Peyer's patch (tissue), 4 donors: ENCODE results near the gene EIF6. TPM values are rescaled to one million over a fixed set of nuclear protein-coding genes. Genes with fewer than 3 reads are reported as not detected.

Experiments
- DNase-seq, 3 donors: peaks; one replicate each; pipeline ENCODE4 v3.0.0-alpha.2; 2017 to 2019
- H3K27ac ChIP-seq, 4 donors: fragments of 200-600 bp; sonication (generic); one replicate each; pipeline ENCODE4 v1.5.1; 2016 to 2019
- H3K27me3 ChIP-seq, 2 donors: fragments of 200-600 bp; sonication (generic); one replicate each; pipeline ENCODE4 v1.5.1; 2019
- H3K36me3 ChIP-seq, 3 donors: fragments of 200-600 bp; sonication (generic); one replicate each; pipeline ENCODE4 v1.5.1; 2016 to 2019
- H3K4me1 ChIP-seq, 4 donors: fragments of 200-600 bp; sonication (generic); one replicate each; pipeline ENCODE4 v1.5.1; 2016 to 2019
- H3K4me3 ChIP-seq, 4 donors: fragments of 200-600 bp; sonication (generic); 1 replicate in 3 of 4; 2 replicates in 1 of 4; pipeline ENCODE4 v1.5.1; 2016 to 2019; ENCODE audit warnings: mild to moderate bottlenecking in 1 of 4
- H3K9me3 ChIP-seq, 4 donors: fragments of 200-600 bp; sonication (generic); one replicate each; pipeline ENCODE4 v1.5.1; 2016 to 2019; ENCODE audit warnings: mild to moderate bottlenecking in 1 of 4
- CTCF ChIP-seq, 6 experiments: fragments of 450-650 bp in 4 of 6; fragments of 200-600 bp in 2 of 6; sonication (generic) in 1 of 6; IDR thresholded peaks; one replicate each; pipeline ENCODE4 v1.5.1; 2017 to 2019; ENCODE audit warnings: antibody characterized with exemption in 6 of 6, mild to moderate bottlenecking in 3 of 6, moderate library complexity in 1 of 6
- POLR2A ChIP-seq, 2 donors: fragments of 450-650 bp; IDR thresholded peaks; one replicate each; pipeline ENCODE4 v1.5.1; 2017; ENCODE audit warnings: antibody characterized with exemption in 2 of 2, mild to moderate bottlenecking in 2 of 2, moderate library complexity in 2 of 2
- total RNA-seq, 4 donors: library from RNA; depleted of rRNA; stranded (reverse); fragments of >200 nt; gene quantifications; one replicate each; pipeline ENCODE4 v1.1.0, GENCODE V29; 2016

Gene EIF6
- total RNA-seq, 4 donors from 2014 or later: 77.6 to 196 (median 157) TPM

DNA sequence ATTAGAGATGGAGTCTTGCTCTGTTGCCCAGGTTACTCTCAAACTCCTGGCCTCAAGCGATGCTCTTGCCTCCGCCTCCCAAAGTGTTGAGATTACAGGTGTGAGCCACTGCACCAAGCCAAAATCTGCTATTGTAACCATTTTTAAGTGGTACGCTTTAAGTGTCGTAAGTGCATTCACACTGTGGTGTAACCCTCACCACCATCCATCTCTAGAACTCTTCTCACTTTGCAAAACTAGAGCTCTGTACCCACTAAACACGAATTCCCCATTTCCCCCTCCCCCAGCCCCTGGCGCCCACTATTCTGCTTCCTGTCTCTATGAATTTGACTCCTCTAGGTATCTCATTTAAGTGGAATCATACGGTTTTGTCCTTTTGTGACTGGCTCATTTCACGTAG lies 10.5 kb upstream of the EIF6 start:
- H3K9me3 ChIP-seq: no peaks in the 10 kb centered on the region
- no peak overlapping the region for H3K27ac ChIP-seq
- no peaks in the 10 kb centered on the region for H3K27me3 ChIP-seq
- no peak overlapping the region for H3K4me3 ChIP-seq
- peak in 1 of 3 donors; percentile 9 for DNase-seq
- no peaks in the 10 kb centered on the region for H3K4me1 ChIP-seq
- TF ChIP-seq CTCF (IDR thresholded peaks at IDR 0.05): no peak
- TF ChIP-seq POLR2A (IDR thresholded peaks at IDR 0.05): no peak
- H3K36me3 ChIP-seq: no peaks in the 10 kb centered on the region

- Histone ChIP-seq H3K4me3 (no peak overlapping the region), H3K27ac (no peak overlapping the region), H3K36me3 (no peaks in the 10 kb centered on the region), H3K9me3 (no peaks in the 10 kb centered on the region), H3K27me3 (no peaks in the 10 kb centered on the region), H3K4me1 (no peaks in the 10 kb centered on the region)
- TF ChIP-seq POLR2A (IDR thresholded peaks at IDR 0.05) (no peak), CTCF (IDR thresholded peaks at IDR 0.05) (no peak)
- DNase-seq: no peak
Measured at GRCh38 chr20:35294293-35294685, 9.7 kb upstream of the EIF6 start.

DNA sequence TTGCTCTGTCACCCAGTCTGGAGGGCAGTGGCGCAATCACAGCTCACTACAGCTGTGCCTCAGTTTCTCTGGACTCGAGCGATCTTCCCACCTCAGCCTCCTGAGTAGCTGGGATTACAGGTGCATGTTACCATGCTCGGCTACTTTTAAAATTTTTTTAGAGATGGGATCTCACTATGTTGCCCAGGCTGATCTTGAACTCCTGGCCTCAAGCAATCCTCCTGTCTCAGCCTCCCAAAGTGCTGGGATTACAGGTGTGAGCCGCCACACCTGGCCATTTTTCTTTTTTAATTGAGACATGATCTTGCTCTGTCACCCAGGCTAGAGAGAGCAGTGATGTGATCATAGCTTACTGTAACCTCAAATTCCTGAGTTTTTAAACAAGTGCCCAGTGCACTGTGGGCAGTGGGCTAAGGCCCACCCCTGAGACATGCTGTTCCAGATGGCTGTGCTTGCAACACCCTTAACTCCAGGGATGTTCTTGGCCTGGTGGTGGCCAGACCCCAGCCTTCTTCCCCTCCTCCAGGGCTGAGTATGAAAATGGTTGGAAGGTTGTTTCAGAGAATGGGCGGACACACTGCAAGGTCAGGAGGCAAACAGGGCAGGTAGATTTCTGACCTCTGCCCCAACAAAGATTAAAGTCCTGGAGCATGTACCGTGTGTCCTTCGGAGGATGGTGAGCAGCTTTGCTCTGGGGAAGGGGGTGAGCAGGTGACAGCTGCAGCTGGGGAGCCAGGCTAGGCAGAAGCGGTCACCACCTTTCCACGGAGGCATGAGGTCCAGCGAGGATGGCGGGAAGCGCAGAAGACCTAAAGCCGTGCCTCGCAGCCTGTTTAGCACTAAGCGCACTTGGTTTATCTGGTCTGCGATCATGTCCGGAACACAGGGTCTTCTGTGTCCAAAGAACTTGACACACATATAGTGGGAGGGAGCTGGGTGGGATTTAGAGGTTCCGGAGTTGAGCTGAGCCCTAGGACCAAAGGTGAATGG lies 9.0 kb upstream of the EIF6 start:
- DNase-seq: no peak
- TF ChIP-seq POLR2A (IDR thresholded peaks at IDR 0.05) (no peak), CTCF (IDR thresholded peaks at IDR 0.05) (no peak)
- H3K36me3 ChIP-seq: no peaks in the 10 kb centered on the region
- H3K9me3 ChIP-seq: no peaks in the 10 kb centered on the region
- no peaks in the 10 kb centered on the region for H3K4me1 ChIP-seq
- no peaks in the 10 kb centered on the region for H3K27me3 ChIP-seq
- no peak overlapping the region for H3K4me3 ChIP-seq
- H3K27ac ChIP-seq: no peak overlapping the region

GRCh38 chr20:35292504-35293285 lies 8.1 kb upstream of the EIF6 start:
- Histone ChIP-seq H3K4me3 (no peak overlapping the region), H3K36me3 (no peaks in the 10 kb centered on the region), H3K27ac (no peak overlapping the region), H3K9me3 (no peaks in the 10 kb centered on the region), H3K4me1 (no peaks in the 10 kb centered on the region), H3K27me3 (no peaks in the 10 kb centered on the region)
- DNase-seq: no peak
- TF ChIP-seq POLR2A (IDR thresholded peaks at IDR 0.05) (no peak), CTCF (IDR thresholded peaks at IDR 0.05) (no peak)

GRCh38 chr20:35291654-35292503 lies 7.3 kb upstream of the EIF6 start, which contains the start of gene FAM83C:
Gene FAM83C, minus strand, starts transcription at chr20:35292425. Its CDS starts 121 bp downstream, at chr20:35292304.
- no peak within 1 kb of the TSS for H3K4me3 ChIP-seq
- H3K27me3 ChIP-seq: no peaks in the 10 kb centered on the region
- H3K4me1 ChIP-seq: no peaks in the 10 kb centered on the region
- no peaks in the 10 kb centered on the region for H3K36me3 ChIP-seq
- no peak for TF ChIP-seq CTCF (IDR thresholded peaks at IDR 0.05)
- no peak for TF ChIP-seq POLR2A (IDR thresholded peaks at IDR 0.05)
- DNase-seq: no peak
- no peaks in the 10 kb centered on the region for H3K9me3 ChIP-seq
- no peak within 1 kb of the TSS for H3K27ac ChIP-seq
